Motor neuron (in vitro differentiated cells): ENCODE results near the gene CZIB. TPM values are rescaled to one million over a fixed set of nuclear protein-coding genes. Genes with fewer than 3 reads are reported as not detected.

Experiments used
- ATAC-seq, 8 experiments: fragments of 200-7000 bp; cut with Tn5 transposase; replicated peaks in 6 of 8; 2 replicates each; pipeline ENCODE4 v1.8.0; 2021; ENCODE audit warnings: mild to moderate bottlenecking in 8 of 8, moderate library complexity in 8 of 8
- H3K27ac ChIP-seq, 2 donors: fragments of 250-450 bp; sonication (Bioruptor Pico); 2 replicates each; pipeline ENCODE4 v1.9.0; 2021; ENCODE audit warnings: antibody characterized with exemption in 2 of 2, mild to moderate bottlenecking in 2 of 2, moderate library complexity in 1 of 2
- H3K4me1 ChIP-seq, 2 donors: fragments of 250-450 bp; sonication (Bioruptor Pico); replicated peaks in 1 of 2; 2 replicates each; pipeline ENCODE4 v1.6.1; 2021; ENCODE audit warnings: antibody characterized with exemption in 2 of 2, mild to moderate bottlenecking in 2 of 2, moderate library complexity in 1 of 2
- H3K4me3 ChIP-seq, 5 donors: fragments of 250-450 bp; sonication (Bioruptor Pico); 2 replicates each; pipeline ENCODE4 v1.9.0; 2021; ENCODE audit warnings: antibody characterized with exemption in 5 of 5, mild to moderate bottlenecking in 5 of 5, moderate library complexity in 4 of 5
- WGBS, 10 experiments: fragments of 450-650 bp; shearing (Covaris generic); methylation state at CpG; one replicate each; pipeline ENCODE4 v1.0.0; 2022; 5-methylcytosine and 5-hydroxymethylcytosine counted together
- in situ Hi-C, 9 experiments: fragments of 400-800 bp; cut with MboI; loops; one replicate each; pipeline ENCODE4 v1.15.0; 2021; ENCODE audit warnings: low sequenced_read_pairs in 9 of 9, low pct_unique_long_range_greater_than_20kb in 2 of 9; ENCODE audit not compliant: unreplicated experiment in 9 of 9
- total RNA-seq, 8 experiments: library from RNA; unstranded; fragments of 300-600 nt; gene quantifications; 2 replicates each; pipeline versions ENCODE4 v1.2.3 to v1.2.4, GENCODE V29; 2022

The CZIB gene
- total RNA-seq, 8 experiments from 2014 or later = 44.2 to 76.7 (median 58.3) TPM

DNA sequence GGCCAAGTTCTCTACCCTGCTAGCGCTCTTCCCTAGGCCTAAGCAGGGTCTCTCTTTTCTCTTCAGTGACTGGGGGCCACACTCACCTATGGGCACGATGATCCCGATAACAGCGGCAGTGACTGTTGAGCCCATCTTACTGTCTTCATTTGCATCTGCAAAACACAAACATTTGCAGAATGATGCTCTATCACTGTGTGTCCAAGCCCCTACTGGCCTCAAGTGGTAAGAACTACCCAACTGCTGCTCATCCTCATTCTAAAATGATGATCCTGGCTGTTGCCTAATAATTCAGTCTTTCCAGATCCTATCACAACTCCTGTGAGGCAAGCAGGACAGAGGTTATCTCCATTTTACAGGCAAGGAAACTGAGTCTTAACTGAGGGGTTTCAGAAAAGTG is 34.6 kb upstream of the CZIB start:
- Histone ChIP-seq H3K4me1 (peaks cover 0 to 4% of the 10 kb centered on the region in 2 donors), H3K4me3 (no peak overlapping the region), H3K27ac (no peak overlapping the region)
- in situ Hi-C loops = no loop called here
- WGBS, 10 experiments = 80 to 100% (median 100%) methylated on average over 1 to 4 of the region's 4 CpGs; no CpG with 5 or more reads in 4 of the 10 experiments
- no peak for ATAC-seq

DNA sequence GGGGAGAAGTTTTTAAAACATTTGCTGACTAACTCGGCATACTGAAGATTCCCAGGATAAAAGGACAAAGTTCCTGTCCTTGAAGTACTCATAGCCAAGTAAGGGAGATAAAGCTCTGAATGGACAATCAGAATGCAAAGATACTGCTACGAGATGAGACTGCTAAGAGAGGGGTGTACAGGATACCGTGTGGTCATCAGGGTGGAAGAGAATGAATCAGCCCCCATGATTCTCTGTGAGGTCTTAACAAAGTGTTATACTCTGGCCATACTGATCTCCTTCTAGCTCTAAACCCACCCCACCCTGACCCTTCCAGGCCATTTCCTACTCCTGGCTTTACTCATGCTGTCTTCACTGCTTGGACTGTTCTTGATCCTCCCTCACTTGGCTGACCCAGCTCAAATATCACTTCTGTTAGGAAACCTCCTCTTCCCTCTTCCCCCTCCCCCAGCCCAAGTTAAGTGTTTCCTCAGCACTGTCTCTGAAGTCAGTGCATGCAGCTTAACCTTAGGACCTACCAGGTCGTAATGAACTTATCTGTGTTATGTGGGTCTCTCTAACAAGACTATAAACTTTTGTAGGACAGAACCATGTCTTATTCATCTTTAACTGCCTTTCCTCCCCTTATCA is 33.7 kb upstream of the CZIB start:
- H3K4me1 ChIP-seq = peaks cover 0 to 11% of the 10 kb centered on the region in 2 donors
- no peak overlapping the region for H3K4me3 ChIP-seq
- WGBS, 10 experiments = 58 to 100% (median 88%) methylated on average over 1 to 4 of the region's 4 CpGs
- in situ Hi-C loops = no loop called here
- ATAC-seq = peak in 1 of 8 experiments; percentile 53
- H3K27ac ChIP-seq = no peak overlapping the region

DNA sequence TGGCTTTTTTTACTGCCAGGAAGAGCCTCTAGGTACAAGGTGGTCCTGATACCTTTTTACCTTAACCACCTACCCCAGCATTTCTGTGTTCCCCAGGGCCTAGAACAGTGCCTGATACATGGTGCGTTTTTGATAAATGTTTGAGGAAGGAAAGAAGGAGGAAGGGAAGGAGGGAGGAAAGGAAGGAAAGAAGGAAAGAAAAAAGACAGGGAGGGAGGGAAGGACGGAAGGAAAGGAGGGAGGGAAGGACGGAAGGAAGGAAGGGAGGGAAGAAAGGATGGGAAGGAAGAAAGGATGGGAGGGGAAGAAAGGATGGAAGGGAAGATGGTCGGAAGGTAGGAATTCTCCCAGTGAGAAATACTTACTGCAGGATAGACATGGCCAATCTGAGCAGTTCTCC is 29.9 kb upstream of the CZIB start:
- no peak for ATAC-seq
- in situ Hi-C loops = no loop called here
- Histone ChIP-seq H3K4me1 (peaks cover 0 to 11% of the 10 kb centered on the region in 2 donors), H3K4me3 (no peak overlapping the region), H3K27ac (no peak overlapping the region)
- 67 to 100% (median 80%) methylated on average over 1 to 4 of the region's 4 CpGs; no CpG with 5 or more reads in 3 of the 10 experiments for WGBS, 10 experiments

DNA sequence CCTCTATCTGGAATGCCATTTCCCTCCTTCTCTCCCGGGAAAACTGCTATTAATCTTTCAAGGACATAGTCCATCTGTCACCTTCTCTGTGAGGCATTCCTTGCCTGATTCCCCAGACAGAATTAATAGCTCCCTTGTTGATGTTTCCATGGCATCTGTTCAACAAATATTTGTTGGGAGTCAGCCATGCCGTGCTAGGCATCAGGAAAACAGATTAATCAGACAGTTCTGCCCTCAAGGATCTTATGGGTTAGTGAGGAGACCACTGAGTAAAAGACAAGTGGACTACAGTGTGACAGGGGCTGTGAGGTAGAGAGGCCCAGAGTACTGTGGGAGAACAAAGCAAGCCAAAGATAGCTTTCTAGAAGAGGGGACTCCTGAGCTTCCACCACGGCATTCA is 29.3 kb upstream of the CZIB start:
- in situ Hi-C loops = no loop called here
- WGBS, 10 experiments = 31 to 100% (median 60%) methylated on average over 1 to 3 of the region's 3 CpGs; no CpG with 5 or more reads in 1 of the 10 experiments
- peaks cover 0 to 11% of the 10 kb centered on the region in 2 donors for H3K4me1 ChIP-seq
- peak in 5 of 8 experiments; percentile 38 to 97 (median 63) for ATAC-seq
- no peak overlapping the region for H3K27ac ChIP-seq
- no peak overlapping the region for H3K4me3 ChIP-seq

DNA sequence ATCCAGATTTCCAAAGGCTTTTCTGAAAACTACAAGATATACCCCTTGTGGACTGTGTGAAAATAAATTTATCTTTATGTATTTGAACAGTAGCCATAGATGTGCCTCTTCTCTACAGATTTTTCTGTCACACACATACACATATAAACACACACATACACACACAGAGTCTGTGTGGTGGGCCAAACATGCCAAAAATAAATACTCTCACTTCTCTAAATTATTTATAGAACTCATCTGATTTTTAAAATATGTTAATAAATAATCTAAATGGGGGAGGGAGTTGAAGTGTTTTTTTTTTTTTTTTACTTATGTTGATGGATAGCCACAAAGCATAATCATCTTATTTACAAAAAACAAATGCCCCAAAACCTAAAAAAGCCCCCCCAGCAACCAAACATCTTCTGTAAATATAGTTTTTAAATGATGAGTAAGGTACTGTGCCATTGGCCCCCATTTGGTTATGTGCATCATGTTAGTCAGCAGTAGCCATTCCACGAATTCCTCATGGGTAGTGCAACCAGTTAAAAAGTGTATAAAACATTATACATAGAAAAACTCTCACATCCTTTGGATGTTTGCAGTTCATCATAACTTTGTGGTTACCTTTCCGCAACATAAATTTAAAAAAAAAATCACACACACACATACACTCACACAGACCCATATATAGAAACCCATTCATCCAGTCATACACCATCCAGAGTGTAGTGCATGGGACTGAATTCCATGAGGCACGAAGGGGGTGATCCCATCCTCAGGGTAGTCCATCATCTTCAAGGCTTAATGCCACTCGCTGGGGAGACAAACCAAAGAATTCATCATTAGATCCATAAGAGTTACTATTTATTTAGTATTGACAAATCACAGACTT is 26.1 kb upstream of the CZIB start:
- ATAC-seq = peak in 1 of 8 experiments; percentile 54
- 67 to 100% (median 82%) methylated on average over 1 to 4 of the region's 4 CpGs; no CpG with 5 or more reads in 3 of the 10 experiments for WGBS, 10 experiments
- in situ Hi-C loops = no loop called here

DNA sequence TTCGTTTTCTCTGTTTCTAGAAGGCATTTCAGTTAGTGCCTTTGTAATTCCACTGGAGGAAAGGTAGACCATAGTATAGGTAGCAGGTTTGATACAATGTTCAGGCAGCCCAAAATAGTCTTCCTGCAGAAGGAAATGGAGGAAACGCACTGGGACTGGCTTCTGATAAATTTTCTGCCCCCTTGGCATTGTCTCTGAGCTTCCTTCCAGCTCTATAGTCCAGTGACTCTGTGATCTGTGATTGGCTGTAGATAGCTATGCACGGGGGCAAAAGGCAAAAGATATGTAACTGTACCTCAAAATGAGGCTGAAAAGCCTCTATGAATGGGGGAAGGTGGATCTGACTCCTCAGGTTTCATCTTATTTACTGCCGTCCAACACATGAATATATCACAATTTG is 23.7 kb upstream of the CZIB start:
- WGBS, 10 experiments = 32 to 100% (median 88%) methylated on average over 1 to 4 of the region's 4 CpGs
- H3K27ac ChIP-seq = no peak overlapping the region
- H3K4me1 ChIP-seq = peaks cover 2 to 3% of the 10 kb centered on the region in 2 donors
- ATAC-seq = no peak
- no peak overlapping the region for H3K4me3 ChIP-seq
- in situ Hi-C loops = no loop called here

More for the DNA sequence above, 26.1 kb upstream of the CZIB start:
- Histone ChIP-seq H3K4me1 (peaks cover 0 to 11% of the 10 kb centered on the region in 2 donors), H3K27ac (no peak overlapping the region), H3K4me3 (no peak overlapping the region)

DNA sequence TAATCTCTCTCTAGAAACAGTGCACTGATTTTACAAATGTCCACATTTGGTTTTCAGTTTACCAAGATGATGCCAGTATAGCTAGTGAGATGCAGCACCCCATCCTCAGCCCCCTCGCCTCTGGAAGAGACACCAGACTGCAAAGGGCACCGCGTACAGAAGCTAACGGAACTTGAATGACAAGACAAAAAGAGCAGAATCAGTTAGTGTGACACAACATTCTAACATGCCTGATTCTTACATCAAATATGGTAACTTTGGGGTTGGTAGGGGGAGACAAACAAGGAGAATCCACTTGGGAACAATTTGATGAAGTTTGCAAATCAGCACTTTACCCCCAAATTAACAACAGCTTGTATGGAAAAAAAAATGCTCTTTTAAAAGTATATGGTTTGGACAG is 21.9 kb upstream of the CZIB start:
- H3K4me1 ChIP-seq = peaks cover 8 to 9% of the 10 kb centered on the region in 2 donors
- no peak overlapping the region for H3K4me3 ChIP-seq
- no peak overlapping the region for H3K27ac ChIP-seq
- WGBS, 10 experiments = 65 to 93% (median 83%) methylated on average over 1 to 4 of the region's 4 CpGs; no CpG with 5 or more reads in 3 of the 10 experiments
- no peak for ATAC-seq
- in situ Hi-C loops = no loop called here

DNA sequence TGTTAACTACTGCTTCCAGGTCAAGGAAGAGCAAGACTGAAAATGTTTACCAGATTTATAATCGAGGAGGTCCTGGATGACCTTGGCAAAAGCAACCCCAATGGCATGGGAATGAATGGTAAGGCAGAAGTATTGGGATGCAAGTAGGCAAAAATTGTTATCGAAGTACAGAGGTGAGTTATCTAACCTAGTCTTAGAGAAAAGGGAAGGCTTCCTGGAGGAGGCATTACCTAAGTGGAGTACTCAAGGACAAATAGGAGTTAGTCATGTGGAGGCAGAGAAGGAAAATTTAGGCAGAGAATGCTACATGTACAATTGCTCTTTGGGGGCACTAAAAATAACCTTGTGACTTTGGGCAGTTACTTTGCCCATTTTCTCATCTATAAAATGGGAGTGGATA is 21.4 kb upstream of the CZIB start:
- ATAC-seq = no peak
- in situ Hi-C loops = no loop called here
- peaks cover 14 to 15% of the 10 kb centered on the region in 2 donors for H3K4me1 ChIP-seq
- no peak overlapping the region for H3K27ac ChIP-seq
- no peak overlapping the region for H3K4me3 ChIP-seq
- WGBS, 10 experiments = 60 to 100% (median 91%) methylated on average over 1 to 2 of the region's 2 CpGs

DNA sequence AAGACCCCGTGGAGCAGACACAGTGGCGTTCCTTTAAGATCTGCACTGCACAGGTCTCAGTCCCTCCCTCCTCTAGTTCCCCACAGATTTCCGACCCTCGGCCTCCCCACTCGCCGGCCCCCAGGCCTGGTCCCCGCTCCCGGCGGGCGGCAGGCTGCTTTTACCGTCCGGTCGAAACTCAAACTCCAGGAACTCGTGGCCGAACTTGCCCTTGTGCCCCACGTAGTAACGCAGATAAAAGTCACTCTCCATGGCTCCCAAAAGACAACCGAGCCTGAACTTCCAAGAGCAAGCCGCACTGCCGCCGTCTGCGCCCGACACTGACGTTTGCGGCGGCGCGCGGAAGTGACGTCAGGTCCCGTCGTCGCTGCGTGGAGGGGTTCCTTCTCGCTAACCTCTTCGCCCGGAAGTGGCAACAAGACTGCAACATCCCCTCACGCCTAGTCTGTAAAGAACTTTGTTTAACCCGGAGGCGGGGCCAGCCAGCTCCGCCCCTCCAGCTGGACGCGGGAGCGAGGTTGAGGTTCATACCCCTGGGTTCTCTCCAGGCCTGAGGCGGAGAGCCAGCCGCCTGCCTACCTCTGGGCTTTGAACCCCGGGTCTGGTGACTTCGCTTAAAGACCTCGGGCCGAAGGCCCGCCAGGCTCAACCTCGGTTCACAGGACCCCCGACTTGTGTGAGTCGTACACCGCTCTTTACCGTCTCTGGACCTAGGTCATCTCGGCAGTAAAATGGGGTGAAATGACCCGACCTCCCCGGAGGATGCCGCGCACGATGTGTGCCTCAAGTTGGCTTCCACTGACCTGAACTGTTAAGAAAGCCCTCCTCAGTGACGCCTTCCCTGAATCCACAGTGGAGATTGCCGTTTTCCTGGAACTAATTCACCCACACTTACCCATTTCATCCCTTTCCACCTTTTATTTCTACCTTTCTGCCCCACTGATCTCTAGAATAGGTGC is 18.0 kb upstream of the CZIB start, which contains the start of gene MAGOH:
TSS of gene MAGOH (minus strand) at position 322 of the 959 bp plus-strand sequence. CDS start at position 252, 70 bp downstream.
- in situ Hi-C loops = no loop called here
- H3K4me1 ChIP-seq = peaks cover 19 to 21% of the 10 kb centered on the region in 2 donors
- peak within 1 kb of the TSS; percentile 76 to 96 (median 91) for H3K4me3 ChIP-seq
- H3K27ac ChIP-seq = peak within 1 kb of the TSS; percentile 88 to 95
- 0 to 40% (median 5%) methylated on average over 3 to 46 of the region's 64 CpGs; no CpG with 5 or more reads in 4 of the 10 experiments for WGBS, 10 experiments
- ATAC-seq = peak; percentile 93 to 99 (median 98)

DNA sequence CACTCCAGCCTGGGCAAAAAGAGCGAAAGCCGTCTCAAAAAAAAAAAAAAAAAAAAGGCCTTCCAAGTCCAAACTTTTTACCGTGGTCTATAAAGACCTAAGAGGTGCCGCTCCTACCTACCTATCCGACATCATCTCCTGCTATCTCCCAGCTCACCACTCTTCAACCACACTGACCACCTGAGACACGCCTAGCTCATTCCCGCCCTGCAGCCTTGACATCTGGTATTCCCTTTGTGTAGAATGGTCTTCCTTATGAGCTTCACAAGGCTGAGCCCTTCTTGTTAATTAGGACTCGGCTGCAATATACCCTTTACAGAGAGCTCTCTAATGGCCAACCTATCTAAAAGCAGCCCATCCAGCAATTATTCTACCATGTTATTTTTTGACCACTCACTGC is 17.2 kb upstream of the CZIB start:
- H3K27ac ChIP-seq = peak overlapping the region; percentile 81 to 88
- H3K4me1 ChIP-seq = peaks cover 19 to 21% of the 10 kb centered on the region in 2 donors
- no peak for ATAC-seq
- peak overlapping the region; percentile 76 to 96 (median 91) for H3K4me3 ChIP-seq
- in situ Hi-C loops = no loop called here
- WGBS, 10 experiments = 0 to 53% (median 22%) methylated on average over 1 to 5 of the region's 8 CpGs; no CpG with 5 or more reads in 3 of the 10 experiments

DNA sequence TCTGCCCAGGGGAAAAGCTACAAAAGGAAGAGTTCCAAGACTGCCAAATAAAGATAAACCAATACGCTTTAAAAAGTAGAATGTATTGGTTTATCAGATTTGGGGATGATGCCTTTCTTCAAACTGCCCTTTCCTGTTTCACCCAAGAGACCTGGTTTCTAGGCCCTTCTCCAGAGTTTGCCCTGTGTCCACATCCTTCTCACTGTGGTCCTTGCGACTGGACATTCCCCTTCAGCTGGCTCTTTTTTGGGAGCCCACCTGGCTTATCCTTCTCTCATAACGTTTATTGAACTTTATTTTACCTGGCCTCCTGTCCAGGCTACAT is 490 bp upstream of the CZIB start:
- ATAC-seq = no peak
- 19 to 71% (median 47%) methylated on average over 1 to 3 of the region's 3 CpGs; no CpG with 5 or more reads in 2 of the 10 experiments for WGBS, 10 experiments
- Histone ChIP-seq H3K4me1 (peaks cover 13% of the 10 kb centered on the region in 2 donors), H3K4me3 (peak overlapping the region; percentile 57 to 89 (median 65)), H3K27ac (peak overlapping the region; percentile 98 to 99)
- in situ Hi-C loops = no loop called here

DNA sequence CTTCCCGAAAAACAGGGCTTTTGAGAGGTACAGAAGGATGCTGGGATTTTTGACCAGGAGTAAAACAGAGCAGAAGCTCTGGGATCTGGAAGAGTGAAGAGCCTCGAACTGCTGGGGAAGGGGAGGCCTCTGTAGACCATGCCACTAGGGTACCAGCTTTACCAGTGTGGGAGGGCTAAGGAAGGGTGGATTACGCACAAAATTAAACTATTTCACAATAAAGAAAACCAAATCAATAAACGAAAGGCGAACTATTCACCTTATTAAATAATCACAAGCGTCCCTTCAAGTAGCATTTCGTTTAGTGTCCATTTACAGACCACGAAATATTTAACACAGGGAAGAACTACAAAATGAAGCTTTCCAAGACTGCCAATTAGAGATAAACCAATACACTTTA is 723 bp downstream of the CZIB start:
- in situ Hi-C loops = no loop called here
- Histone ChIP-seq H3K27ac (peak overlapping the region; percentile 98 to 99), H3K4me3 (peak overlapping the region; percentile 57 to 89 (median 65)), H3K4me1 (peaks cover 13% of the 10 kb centered on the region in 2 donors)
- 0 to 67% (median 7%) methylated on average over 1 to 8 of the region's 8 CpGs for WGBS, 10 experiments
- no peak for ATAC-seq
